CD1c-positive myeloid dendritic cell (primary cell): ENCODE data around the gene C6orf62.
"Not testable (repeated sequence)": the region's sequence is repeated elsewhere in the genome, so short reads cannot be mapped to it uniquely, and the experiment has no call there.

Experiments used
- DNase-seq: peaks from one replicate; pipeline ENCODE4 v3.0.0-alpha.2; 2016; ENCODE audit errors: extremely low spot score

C6orf62 gene

DNA sequence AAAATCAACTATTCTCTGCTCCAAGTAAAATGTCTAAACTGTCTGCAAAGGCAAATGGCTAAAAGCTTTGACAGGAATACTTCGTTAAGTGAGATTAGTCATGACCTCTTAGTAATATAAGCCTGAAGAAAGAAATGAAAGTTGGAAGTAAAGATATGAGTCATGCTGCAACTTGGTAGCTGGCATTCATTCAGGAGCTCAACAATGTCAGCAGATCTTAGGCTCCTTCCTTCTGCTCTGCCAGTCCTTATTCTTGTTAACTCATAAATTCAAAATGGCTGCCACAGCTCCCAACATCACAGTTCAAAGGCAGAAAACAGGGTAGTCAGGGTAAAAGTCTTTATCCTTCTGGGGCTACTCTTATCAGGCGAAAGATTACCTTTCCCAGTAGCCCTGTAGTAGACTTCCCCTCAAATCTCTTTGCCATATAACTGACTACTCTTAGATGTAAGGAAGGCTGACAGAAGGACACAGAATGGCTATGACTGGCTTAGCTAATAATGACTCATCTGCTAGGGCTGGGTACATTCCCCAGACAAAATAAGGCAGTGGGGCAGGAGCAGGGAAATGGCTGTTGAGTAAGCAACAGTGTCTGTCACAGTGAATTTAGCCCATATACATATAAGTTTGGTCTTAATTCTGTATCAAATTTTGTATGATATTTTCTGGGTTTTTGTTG lies 24.4 kb upstream of the C6orf62 start:
- DNase-seq, result peak; percentile 89

DNA sequence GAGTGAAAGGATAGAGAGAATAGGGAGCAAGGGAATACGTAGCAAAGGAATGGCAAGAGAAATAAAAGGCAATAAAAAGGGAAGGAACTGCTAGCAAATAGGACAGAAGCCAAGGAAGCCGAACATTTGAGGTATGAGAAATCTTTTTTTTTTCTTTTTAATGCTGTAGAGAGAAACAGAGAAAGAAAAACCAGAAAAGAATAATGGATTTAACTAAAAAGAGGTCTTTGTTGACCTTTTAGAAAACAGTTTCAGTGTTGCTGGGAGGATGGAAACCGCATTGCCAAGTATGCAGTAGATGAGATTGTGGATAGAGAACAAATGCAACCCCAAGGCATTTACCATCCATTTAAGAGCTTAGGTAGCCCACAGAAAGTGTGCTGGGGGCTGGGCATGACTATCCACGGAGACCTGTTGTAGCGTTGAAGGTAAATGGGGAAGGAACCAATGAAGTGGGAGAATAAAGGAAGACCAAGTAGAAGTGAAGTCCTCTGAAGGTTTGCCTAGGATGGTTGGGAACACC lies 23.3 kb upstream of the C6orf62 start:
- no peak for DNase-seq

DNA sequence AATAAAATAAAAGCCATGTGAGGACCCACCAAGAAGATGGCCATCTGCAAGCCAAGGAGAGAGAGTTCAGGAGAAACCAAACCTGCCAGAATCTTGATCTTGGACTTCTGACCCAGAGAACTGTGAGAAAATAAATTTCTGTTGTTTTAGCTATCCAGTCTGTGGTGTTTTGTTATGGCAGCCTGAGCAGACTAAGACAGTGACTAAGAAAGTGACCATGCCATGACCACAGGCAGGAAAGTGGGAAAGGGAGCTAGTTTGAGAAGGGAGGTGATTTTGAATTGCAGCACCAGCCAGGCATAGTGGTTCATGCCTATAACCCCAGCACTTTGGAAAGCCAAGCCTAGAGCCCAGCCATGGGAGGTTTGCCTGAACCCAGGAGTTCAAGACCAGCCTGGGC lies 21.9 kb upstream of the C6orf62 start:
- no peak for DNase-seq

DNA sequence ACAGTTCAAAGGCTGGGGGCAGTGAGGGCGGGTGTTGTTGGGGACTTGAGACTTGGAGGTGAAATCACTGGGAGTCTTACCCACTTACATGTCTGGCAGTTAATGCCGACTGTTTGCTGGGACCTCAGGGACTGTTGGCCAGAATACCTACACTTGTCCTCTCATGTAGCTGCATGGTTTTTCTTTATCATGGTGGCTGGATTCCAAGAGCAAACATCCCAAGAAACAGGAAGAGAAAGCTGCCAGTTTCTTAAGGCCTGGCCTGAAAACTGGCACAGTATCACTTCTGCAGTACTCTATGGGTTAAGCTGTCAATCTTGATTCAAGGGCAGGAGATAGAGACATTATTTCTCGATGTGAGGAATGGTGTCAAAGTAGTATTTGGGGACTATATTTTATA lies 19.8 kb upstream of the C6orf62 start:
- peak; percentile 37 for DNase-seq

DNA sequence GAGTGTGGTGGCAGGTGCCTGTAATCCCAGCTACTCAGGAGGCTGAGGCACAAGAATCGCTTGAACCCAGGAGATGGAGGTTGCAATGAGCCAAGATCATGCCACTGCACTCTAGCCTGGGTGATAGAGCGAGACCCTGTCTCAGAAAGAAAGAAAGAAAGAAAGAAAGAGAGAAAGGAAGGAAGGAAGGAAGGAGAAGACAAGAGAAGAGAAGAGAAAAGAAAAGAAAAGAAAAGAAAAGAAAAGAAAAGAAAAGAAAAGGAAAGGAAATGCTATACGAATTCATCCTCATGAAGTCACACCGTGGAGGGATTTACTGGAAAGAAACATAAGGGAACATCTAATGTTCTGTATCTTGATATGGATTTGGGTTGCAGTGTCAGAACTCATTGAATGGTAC lies 15.8 kb upstream of the C6orf62 start:
- not testable (repeated sequence) for DNase-seq

DNA sequence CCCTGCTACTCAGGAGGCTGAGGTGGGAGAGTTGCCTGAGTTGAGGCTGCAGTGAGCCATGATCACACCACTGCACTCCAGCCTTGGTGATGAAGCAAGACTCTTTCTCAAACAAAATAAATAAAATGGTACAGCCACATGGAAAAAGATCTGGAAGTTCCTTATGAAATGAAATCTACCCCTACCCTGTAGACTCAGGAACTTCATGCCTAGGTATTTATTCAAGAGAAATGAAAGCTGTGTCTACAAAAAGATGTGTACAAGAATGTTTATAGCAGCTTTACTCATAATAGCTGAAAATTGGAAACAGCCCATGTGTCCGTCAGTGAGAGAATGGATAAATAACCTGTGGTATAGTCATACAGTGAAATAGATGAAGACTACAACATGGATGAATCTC lies 15.2 kb upstream of the C6orf62 start:
- DNase-seq, result no peak

DNA sequence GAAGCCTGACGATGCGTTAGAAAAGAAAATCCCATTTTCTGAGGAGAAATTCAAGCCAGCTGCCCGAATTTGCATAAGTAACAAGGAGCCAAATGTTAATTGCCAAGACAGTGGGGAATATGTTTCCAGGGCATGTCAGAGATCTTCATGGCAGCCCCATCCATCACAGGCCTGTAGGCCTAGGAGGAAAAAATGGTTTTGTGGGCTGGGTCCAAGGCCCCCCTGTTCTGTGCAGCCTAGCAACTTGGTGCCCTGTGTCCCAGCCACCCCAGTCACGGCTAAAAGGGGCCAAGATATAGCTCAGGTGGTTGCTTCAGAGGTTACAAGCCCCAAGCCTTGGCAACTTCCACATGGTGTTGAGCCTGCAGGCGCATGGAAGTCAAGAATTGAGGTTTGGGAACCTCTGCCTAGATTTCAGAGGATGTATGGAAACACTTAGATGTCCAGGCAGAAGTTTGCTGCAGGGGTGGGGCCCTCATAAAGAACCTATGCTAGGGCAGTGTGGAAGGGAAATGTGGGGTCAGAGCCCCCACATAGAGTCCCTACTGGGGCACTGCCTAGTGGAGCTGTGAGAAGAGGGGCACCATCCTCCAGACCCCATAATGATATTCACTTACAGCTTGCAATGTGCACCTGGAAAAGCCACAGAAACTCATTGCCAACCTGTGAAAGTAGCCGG lies 12.6 kb upstream of the C6orf62 start:
- not testable (repeated sequence) for DNase-seq

DNA sequence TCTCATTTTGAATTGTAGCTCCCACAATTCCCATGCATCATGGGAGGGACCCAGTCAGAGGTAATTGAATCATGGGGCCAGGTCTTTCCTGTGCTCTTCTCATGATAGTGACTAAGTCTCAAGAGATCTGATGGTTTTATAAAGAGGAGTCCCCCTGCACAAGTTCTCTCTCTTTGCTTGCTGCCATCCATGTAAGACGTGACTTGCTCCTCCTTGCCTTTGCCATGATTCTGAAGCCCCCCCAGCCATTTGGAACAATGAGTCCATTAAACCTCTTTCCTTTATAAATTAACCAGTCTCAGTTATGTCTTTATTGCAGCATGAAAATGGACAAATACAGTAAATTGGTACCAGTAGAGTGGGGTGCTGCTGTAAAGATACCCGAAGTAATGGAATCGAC lies 11.7 kb upstream of the C6orf62 start:
- DNase-seq, result not testable (repeated sequence)

DNA sequence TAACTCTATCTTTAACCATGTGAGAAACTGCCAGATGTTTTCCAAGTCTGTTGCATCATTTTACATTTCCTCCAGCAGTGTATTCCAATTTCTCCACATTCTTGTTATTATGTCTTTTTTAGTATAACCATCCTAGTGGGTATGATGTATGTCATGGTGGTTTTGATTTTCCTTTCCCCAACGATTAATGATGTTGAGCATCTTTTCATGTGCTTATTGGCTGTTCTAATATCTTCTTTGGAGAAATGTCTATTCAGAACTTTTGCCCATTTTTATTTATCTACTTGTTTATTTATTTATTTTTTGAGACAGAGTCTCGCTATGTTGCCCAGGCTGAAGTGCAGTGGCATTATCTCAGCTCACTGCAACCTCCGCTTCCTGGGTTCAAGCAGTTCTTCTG lies 4.3 kb upstream of the C6orf62 start:
- DNase-seq, result no peak

DNA sequence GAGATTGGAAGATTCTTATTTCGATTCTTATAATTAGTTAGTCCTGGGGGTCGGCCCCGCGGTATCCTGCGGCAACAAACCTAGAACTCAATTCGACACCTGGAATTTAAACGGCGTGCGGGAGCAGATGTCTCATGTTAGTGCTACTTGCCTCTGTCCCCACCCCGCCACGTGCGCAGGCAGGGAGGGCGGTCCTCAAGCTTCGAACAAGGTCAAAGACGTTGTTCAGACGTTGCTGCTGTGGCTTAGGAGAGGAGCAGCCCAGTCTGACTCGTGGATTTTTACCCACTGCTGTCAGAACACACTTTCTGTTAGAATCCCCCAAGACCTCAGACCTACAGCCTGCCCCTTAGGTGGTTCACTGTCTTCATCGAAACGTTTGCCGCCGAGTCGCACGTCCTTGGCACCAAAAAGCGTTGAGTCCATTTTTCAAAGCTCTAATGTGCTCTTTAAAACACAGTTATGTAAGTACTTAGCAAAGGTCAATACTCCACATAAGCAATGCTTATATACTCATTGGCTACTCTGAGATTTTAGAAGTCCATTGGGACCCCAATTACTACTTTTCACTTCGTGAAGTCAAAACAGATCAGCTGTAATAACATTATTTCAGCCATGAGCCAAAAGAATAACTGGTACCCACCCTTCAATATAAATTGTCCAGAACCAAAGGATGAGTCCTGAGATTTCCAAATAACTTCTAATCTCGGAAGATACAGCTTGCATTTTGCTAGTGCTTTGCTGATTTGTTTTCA lies 2.7 kb upstream of the C6orf62 start:
- DNase-seq, result no peak

DNA sequence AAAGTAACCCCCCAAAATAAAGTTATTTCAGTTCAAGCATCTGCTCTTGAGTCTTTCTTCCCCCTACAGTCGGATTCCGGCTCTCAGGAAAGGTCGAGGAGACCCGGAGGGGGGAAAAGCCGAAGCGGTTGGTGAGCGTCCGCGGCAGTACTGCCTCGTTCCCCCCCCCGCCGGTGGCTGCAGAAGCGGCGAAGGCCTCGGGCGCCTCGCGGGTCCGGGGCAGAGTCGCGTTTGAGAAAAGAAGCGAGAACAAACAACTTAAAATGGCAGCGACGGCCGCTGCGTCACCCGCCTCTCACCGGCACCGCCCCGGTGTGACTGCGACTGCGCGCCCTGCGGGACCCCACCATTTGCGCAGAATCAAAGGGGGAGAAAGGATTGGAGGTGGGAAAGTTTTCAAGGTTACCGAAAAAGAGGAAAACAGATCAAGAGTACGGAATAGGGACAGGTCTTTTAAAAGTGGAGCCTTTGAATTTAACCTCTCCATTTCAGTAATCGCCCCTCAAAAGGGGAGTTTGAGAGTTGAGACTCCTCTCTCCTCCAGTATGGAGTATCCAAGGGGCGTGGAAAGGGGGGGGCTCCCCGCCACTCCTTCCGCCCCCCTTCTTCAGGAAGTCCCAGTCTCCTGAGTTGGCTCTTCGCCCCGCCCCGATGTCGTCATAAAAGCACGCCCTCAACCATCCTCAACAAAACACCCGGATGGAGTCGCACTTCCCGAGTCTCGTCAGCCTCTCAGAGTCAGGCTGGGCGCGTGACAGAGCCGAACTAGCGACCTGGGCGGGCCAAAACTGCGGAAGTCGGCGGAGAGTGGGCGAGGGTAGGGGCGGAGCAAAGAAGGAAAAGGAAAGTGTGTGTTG lies 1.9 kb upstream of the C6orf62 start:
- peak; percentile 100 for DNase-seq

DNA sequence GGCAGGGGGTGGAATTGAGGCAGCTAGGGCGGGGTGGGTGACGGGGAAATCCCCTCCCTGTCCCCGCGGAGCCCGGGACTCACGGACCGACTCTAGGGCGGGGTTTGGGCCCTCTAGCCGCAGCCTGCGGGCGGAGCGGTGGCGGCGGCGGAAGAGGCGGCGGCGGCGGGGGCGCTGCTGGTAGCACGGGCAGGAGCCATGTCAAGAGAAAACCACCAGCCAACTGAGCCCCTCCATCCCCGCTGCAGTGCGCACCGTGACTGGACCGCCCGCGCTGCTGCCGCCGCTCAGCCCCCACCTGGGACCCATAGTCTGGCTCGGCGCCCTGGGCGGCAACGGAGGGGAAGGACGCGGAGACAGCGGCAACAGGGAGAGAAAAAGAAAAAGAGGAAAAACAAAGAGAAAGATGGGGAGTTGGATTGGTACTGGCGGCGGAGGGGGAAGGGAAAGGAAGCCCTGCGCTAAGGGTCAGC lies 1.2 kb upstream of the C6orf62 start:
- DNase-seq, result peak; percentile 77

DNA sequence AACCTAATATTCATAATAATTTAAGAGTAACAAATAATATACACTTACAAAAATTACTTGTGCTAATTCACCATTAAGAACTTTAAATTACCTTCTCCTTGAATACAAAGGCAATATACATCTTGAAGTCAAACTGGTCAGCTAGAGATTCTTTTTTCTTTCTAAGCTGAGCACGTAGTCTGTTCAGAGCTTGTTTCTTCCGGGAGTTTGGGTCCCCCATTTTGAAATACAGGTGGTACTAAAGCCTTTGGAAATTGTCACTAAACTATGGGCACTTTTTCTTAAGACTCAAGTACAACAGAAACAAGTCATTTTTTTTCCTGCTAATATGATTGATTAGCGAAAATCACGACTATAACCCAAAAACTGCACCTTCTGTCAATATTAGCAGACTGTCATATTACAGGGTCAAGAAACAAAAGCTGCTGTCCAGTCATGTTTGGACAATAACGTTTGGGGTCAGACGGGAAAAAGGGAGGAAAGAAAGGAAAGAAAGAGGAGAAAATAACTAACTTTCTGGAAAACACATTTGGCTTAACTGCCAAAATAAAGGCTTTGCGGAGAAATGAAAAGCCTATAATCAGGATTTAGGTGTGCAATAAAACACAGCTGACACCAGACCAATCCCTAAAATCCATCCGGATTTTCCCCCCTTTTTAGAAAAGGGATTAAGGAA lies 367 bp downstream of the C6orf62 start:
- peak; percentile 17 for DNase-seq

DNA sequence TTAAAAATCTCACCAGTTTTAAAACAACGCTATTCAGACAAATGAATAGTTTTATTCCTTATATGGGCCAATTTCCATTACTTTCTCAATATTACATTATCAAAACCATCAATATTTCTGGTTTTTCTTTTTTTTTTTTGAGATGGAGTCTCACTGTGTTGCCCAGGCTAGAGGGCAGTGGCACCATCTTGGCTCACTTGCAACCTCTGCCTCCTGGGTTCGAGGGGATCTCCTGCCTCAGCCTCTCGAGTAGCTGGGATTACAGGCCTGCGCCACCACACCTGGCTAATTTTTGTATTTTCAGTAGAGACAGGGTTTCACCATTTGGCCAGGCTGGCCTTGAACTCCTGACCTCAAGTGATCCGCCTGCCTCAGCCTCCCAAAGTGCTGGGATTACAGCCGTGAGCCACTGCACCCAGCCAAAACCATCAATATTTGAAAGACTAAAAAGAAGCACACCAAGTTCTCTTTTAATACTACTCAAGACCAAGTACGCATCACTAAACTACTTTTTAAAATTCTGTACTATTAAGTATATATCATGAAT lies 2.3 kb downstream of the C6orf62 start:
- not testable (repeated sequence) for DNase-seq

DNA sequence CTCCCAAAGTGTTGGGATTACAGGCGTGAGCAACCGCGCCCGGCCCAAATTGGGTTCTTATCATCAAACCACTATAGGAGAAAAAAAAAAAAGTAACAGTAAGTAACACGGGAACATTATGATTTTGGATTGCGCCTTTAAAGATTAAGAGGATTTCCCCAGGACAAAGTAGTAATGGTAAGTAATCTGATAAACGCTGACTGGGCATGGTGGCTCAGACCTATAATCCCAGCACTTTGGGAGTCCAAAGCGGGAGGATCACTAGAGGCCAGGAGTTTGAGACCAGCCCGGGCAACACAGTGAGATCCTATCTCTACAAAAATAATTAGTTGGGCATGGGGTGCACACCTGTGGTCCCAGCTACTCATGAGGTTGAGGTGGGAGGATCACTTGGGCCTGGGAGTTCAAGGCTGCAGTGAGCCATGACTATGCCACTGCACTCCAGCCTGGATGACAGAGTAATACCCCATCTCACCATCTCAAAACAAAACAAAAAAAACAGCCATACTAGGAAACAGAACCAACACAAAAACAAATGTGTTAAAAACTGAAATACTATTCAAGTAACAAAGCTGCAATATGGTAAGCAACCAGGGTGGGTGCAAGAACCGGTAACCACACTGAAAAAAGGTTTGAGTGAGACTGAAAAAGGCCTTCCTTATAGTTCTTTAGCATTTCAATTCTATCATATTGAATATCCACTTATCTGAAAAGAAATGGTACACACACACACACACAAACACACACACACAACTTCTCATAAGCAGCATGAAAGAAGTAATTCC lies 8.2 kb downstream of the C6orf62 start:
- no peak for DNase-seq

DNA sequence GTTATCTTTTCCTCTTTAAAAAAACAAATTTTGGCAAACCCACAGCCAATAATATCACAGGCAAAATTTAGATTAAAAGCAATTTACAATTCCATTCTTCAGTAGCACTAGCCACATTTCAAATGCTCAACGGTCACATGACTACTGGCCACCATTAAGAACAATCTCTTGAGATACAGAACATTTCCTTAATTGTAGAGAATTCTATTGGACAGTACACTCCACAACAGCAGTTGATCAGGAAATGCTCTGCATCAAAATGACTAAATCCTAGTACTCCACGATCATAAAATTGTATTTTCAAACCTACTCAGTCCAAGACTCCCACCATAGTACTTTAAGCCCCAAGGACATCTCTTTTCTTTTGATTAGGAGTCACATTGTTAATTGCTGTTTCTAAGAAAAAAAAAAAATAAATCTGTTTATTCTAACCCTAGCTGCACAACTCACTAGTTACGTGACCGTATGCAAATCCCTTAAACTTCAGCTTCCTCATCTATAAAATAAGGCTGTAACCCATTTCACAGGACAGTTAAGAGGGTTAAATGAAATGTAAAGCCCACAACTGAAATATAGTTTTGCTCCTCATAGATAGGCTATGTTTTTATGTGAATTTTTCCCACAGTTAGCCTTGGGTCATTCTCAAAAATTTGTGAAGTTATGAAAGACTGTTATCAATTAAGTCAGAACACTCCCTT lies 9.8 kb downstream of the C6orf62 start:
- DNase-seq, result no peak

DNA sequence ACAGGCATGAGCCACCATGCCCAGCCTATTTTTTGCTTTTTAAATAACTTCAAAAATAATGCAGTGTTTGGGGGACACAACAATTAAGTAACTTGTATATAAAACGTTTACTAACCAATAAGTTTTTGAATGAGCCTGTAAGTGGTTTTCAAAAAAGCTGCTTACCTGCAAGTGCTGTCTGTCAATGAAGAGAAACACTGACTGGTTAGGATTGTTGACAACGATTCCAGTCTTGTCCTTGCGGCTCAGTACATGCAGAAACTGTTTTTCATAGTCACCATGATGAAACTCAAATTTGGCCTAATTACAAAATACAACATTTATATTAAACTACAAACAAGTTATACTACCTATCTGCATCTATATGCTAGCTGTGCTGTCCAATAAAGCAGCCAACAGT lies 10.3 kb downstream of the C6orf62 start:
- no peak for DNase-seq

DNA sequence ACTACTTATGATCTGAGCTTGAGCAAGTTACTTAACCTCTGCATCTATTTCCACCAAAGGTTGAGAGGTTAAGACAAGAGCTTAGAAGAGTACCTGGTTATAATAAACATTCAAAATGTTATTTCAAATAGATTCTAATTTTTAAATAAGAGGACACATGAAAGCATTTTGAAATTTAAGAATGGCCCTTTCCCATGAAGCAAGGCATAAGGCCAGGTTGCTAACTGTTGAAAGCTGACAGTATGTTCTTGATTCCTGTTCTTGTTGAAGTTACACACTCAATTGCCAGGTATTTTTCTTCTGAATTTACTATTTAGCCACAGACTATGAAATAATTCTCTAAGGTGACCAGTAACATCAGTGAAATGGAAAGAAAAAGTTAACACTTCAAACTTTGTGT lies 14.5 kb downstream of the C6orf62 start:
- no peak for DNase-seq

DNA sequence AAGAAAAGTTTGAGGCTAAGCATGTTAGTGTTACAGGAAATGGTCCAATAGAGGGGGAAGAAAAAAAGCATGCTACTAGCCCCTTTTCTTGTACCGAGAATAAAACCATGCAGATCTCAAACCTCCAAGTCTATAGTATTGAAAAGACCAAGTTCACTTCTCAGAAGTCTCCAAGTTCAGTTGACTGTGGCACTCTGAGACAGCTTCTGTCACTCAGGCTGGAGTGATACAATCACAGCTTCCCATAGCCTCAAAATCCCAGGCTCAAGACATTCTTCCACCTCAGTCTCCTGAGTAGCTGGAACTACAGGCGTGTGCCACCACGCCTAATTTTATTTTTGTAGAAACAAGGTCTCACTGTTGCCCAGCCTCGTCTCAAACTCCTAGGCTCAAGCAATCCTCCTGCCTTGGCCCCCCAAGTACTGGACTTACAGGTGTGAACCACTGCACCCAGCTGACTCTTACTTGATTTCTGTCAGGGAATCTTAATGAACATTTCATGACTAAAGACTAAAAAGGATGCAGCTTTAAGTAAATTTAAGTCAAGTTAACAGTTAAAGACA lies 16.2 kb downstream of the C6orf62 start:
- DNase-seq, result no peak
